Fibroblast of lung (primary cell): ENCODE results near the gene PACS2.

Experiments used
- CTCF ChIP-seq, 2 donors: IDR thresholded peaks in 1 of 2; conservative IDR thresholded peaks in 1 of 2; 1 replicate in 1 of 2; 2 replicates in 1 of 2; pipeline ENCODE4 v1.5.1; 2011 to 2012; ENCODE audit warnings: low read length in 2 of 2, control low read depth in 1 of 2, inconsistent platforms in 1 of 2, low read depth in 1 of 2, mild to moderate bottlenecking in 1 of 2
- EZH2 ChIP-seq: IDR thresholded peaks from 2 replicates; pipeline ENCODE4 v1.5.1; 2012; ENCODE audit warnings: low read length, control low read depth, mild to moderate bottlenecking; ENCODE audit errors: missing control alignments

- TF ChIP-seq CTCF (conservative IDR thresholded peaks at IDR 0.05 in 1 of 2, IDR thresholded peaks at IDR 0.05 in 1 of 2; ENCODE audit: low read depth in 1 of 2, low read length in 2 of 2) (no peak), EZH2 (no peak)
Observed at GRCh38 chr14:105325716-105326567, 11.4 kb downstream of the PACS2 start.
